GM23338 (cell line): ENCODE data around the gene CSGALNACT2. TPM values are rescaled to one million over a fixed set of nuclear protein-coding genes. Genes with fewer than 3 reads are reported as not detected.

Experiments used
- ATAC-seq: fragments of 200-7000 bp; cut with Tn5 transposase; 3 replicates; pipeline ENCODE4 v1.9.1; 2020
- DNase-seq: peaks from one replicate; pipeline ENCODE4 v3.0.0-alpha.2; 2015; ENCODE audit warnings: low spot score
- H2AFZ ChIP-seq: fragments of 200-600 bp; sonication (generic); 2 replicates; pipeline ENCODE4 v1.8.0; 2016; ENCODE audit warnings: antibody characterized with exemption, mild to moderate bottlenecking, moderate library complexity
- H3F3A ChIP-seq: fragments of 200-600 bp; sonication (generic); replicated peaks from 2 replicates; pipeline ENCODE4 v1.8.0; 2017; ENCODE audit warnings: antibody characterized with exemption, mixed run types, low read depth
- H3K27ac ChIP-seq: fragments of 200-600 bp; sonication (generic); 2 replicates; pipeline ENCODE4 v1.6.1; 2016; ENCODE audit warnings: low read depth
- H3K27me3 ChIP-seq: fragments of 200-600 bp; sonication (generic); 2 replicates; pipeline ENCODE4 v1.8.0; 2016; ENCODE audit warnings: mild to moderate bottlenecking, mixed run types, moderate library complexity; ENCODE audit not compliant: insufficient read depth
- H3K36me3 ChIP-seq: fragments of 200-600 bp; sonication (generic); 2 replicates; pipeline ENCODE4 v1.8.0; 2016; ENCODE audit warnings: mild to moderate bottlenecking; ENCODE audit not compliant: insufficient read depth
- H3K4me1 ChIP-seq: fragments of 200-600 bp; sonication (generic); 2 replicates; pipeline ENCODE4 v1.8.0; 2016; ENCODE audit warnings: mild to moderate bottlenecking, moderate library complexity; ENCODE audit not compliant: insufficient read depth
- H3K4me2 ChIP-seq: fragments of 200-600 bp; sonication (generic); 2 replicates; pipeline ENCODE4 v1.7.1; 2017; ENCODE audit warnings: mixed run types
- H3K4me3 ChIP-seq: fragments of 200-600 bp; sonication (generic); 2 replicates; pipeline ENCODE4 v1.6.1; 2016; ENCODE audit warnings: mixed run types
- H3K79me2 ChIP-seq: fragments of 200-600 bp; sonication (generic); replicated peaks from 2 replicates; pipeline ENCODE4 v1.8.0; 2017; ENCODE audit warnings: mild to moderate bottlenecking; ENCODE audit not compliant: insufficient read depth
- H3K9me2 ChIP-seq: fragments of 200-600 bp; sonication (generic); 2 replicates; pipeline ENCODE4 v1.8.0; 2017; ENCODE audit not compliant: insufficient read depth
- H4K20me1 ChIP-seq: fragments of 200-600 bp; sonication (generic); replicated peaks from 2 replicates; pipeline ENCODE4 v1.8.0; 2017; ENCODE audit warnings: mild to moderate bottlenecking; ENCODE audit not compliant: insufficient read depth
- H3K27ac Mint-ChIP-seq: 2 replicates; pipeline ENCODE4 v1.8.0; 2020; ENCODE audit warnings: inconsistent platforms, mild to moderate bottlenecking, moderate library complexity, mixed read lengths
- H3K27me3 Mint-ChIP-seq: 3 replicates; pipeline ENCODE4 v1.8.0; 2022; ENCODE audit warnings: low read depth, mild to moderate bottlenecking, moderate library complexity, mixed read lengths, inconsistent platforms; ENCODE audit not compliant: insufficient read depth, poor library complexity
- H3K36me3 Mint-ChIP-seq: 3 replicates; pipeline ENCODE4 v1.8.0; 2021; ENCODE audit warnings: low read depth, mild to moderate bottlenecking, inconsistent platforms, moderate library complexity, mixed read lengths
- H3K4me1 Mint-ChIP-seq: 3 replicates; pipeline ENCODE4 v1.8.0; 2020; ENCODE audit warnings: mild to moderate bottlenecking, inconsistent platforms, mixed read lengths
- H3K4me3 Mint-ChIP-seq: 3 replicates; pipeline ENCODE4 v1.8.0; 2021; ENCODE audit warnings: moderate library complexity, mild to moderate bottlenecking, inconsistent platforms, mixed read lengths
- H3K9me3 Mint-ChIP-seq: 3 replicates; pipeline ENCODE4 v1.8.0; 2020; ENCODE audit warnings: moderate library complexity, mild to moderate bottlenecking, inconsistent platforms, mixed read lengths
- CREB1 ChIP-seq: fragments of 250-450 bp; sonication (Bioruptor Pico); IDR thresholded peaks from 2 replicates; pipeline ENCODE4 v1.5.0; 2020; ENCODE audit warnings: low read depth, mild to moderate bottlenecking, moderate library complexity
- CTCF ChIP-seq, 2 experiments: fragments of 200-600 bp in 1 of 2; sonication (generic) in 1 of 2; conservative IDR thresholded peaks; 2 replicates each; pipeline versions ENCODE4 v1.5.1 to v1.6.1; 2016 to 2017; ENCODE audit warnings: antibody characterized with exemption in 2 of 2, low read depth in 2 of 2, mild to moderate bottlenecking in 2 of 2, moderate library complexity in 1 of 2
- EZH2 ChIP-seq: fragments of 200-600 bp; sonication (generic); IDR thresholded peaks from one replicate; pipeline ENCODE4 v1.8.0; 2017; ENCODE audit warnings: antibody characterized with exemption, mild to moderate bottlenecking, low read depth; ENCODE audit not compliant: unreplicated experiment
- EZH2phosphoT487 ChIP-seq: fragments of 200-600 bp; sonication (generic); IDR thresholded peaks from one replicate; pipeline ENCODE4 v1.8.1; 2018; ENCODE audit warnings: antibody characterized with exemption; ENCODE audit not compliant: unreplicated experiment
- JUNB ChIP-seq: IDR thresholded peaks from one replicate; pipeline ENCODE4 v1.6.1; 2016; ENCODE audit warnings: antibody characterized with exemption; ENCODE audit not compliant: unreplicated experiment
- NANOG ChIP-seq: IDR thresholded peaks from 2 replicates; pipeline ENCODE4 v1.6.1; 2016; ENCODE audit warnings: antibody characterized with exemption, borderline replicate concordance
- POLR2AphosphoS5 ChIP-seq: IDR thresholded peaks from 2 replicates; pipeline ENCODE4 v1.6.1; 2016; ENCODE audit warnings: antibody characterized with exemption, low read depth
- REST ChIP-seq: IDR thresholded peaks from one replicate; pipeline ENCODE4 v1.6.1; 2018; ENCODE audit warnings: antibody characterized with exemption; ENCODE audit not compliant: unreplicated experiment
- STAT1 ChIP-seq: IDR thresholded peaks from one replicate; pipeline ENCODE4 v1.6.1; 2016; ENCODE audit warnings: antibody characterized with exemption; ENCODE audit not compliant: unreplicated experiment
- ZNF114 ChIP-seq: fragments of 250-450 bp; sonication (Bioruptor Pico); IDR thresholded peaks from 2 replicates; pipeline ENCODE4 v1.5.0; 2020; ENCODE audit warnings: mild to moderate bottlenecking, moderate library complexity
- ZNF331 ChIP-seq: fragments of 250-450 bp; sonication (Bioruptor Pico); IDR thresholded peaks from 2 replicates; pipeline ENCODE4 v1.5.0; 2020; ENCODE audit warnings: low read depth, mild to moderate bottlenecking, moderate library complexity
- polyA plus RNA-seq: library from polyadenylated mRNA; unstranded; fragments of >200 nt; fragmentation: Nextera tagmentation; extraction: Ambion mirVana; gene quantifications from 2 replicates; pipeline ENCODE4 v1.2.1, GENCODE V29; 2016
- total RNA-seq: library from RNA; depleted of rRNA; stranded (reverse); fragments of >200 nt; shearing (Covaris generic); gene quantifications from 2 replicates; pipeline ENCODE4 v1.2.3, GENCODE V29; 2014
- TF ChIP-seq, protein P1 (sequence below): fragments of 250-450 bp; sonication (Bioruptor Pico); IDR thresholded peaks from 2 replicates; pipeline ENCODE4 v1.5.0; 2020; ENCODE audit warnings: mild to moderate bottlenecking, moderate library complexity
- TF ChIP-seq, protein P2 (sequence below): IDR thresholded peaks from 2 replicates; pipeline ENCODE4 v1.6.1; 2016; ENCODE audit warnings: antibody characterized with exemption

CSGALNACT2 gene
- total and polyA plus RNA-seq, 2 experiments from 2014 or later = 3.0 to 4.6 TPM

DNA sequence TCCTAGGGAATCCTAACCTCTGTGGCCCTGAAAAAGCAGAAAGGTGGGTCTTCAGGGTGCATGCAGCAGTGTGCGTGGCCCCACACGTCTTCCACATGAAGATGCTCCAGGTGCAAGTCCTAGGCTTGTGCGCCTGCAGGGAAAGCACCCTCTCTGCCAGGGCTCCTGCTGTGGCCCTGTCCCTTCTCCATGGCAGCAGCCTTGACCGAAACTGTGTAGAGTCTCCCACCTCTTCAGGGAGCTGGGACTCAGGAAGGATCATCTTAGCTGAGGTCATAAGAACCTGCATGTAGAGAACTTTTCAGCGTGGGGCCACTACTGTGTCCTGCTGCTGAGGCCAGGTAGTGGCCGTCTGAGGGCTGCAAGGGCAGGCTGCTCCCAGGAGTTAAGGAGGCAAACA, 6.3 kb upstream of the CSGALNACT2 start:
- H3K79me2 ChIP-seq = no peaks in the 10 kb centered on the region
- no peak overlapping the region for H2AFZ ChIP-seq
- H4K20me1 ChIP-seq = no peaks in the 10 kb centered on the region; the same call in 1 of the 2 replicates
- Mint-ChIP-seq H3K4me3 (no peak overlapping the region), H3K27me3 (peaks cover 4% of the 10 kb centered on the region), H3K36me3 (no peaks in the 10 kb centered on the region), H3K27ac (no peak overlapping the region), H3K4me1 (no peaks in the 10 kb centered on the region; the same call in 1 of the 3 replicates), H3K9me3 (no peaks in the 10 kb centered on the region)
- DNase-seq (no peak), ATAC-seq (no peak)
- no peak overlapping the region for H3K4me2 ChIP-seq
- 0 out of 2 replicates have a peak, but pooled peaks cover under 1% of the 10 kb centered on the region for H3K4me1 ChIP-seq
- no peak overlapping the region for H3K27ac ChIP-seq
- TF ChIP-seq EZH2phosphoT487 = no peak
- no peak for TF ChIP-seq REST
- TF ChIP-seq STAT1 = no peak
- TF ChIP-seq CTCF (conservative IDR thresholded peaks at IDR 0.05; ENCODE audit: low read depth in 2 of 2) = no peak
- no peak for TF ChIP-seq CREB1 (CRISPR knock-in tag)
- no peak for TF ChIP-seq NANOG
- no peak for TF ChIP-seq EZH2
- no peak for TF ChIP-seq ZNF114 (CRISPR knock-in tag)
- no peak for TF ChIP-seq ZNF331 (CRISPR knock-in tag)
- TF ChIP-seq JUNB = no peak
- no peak for TF ChIP-seq POLR2AphosphoS5
- TF ChIP-seq, protein P1, sequence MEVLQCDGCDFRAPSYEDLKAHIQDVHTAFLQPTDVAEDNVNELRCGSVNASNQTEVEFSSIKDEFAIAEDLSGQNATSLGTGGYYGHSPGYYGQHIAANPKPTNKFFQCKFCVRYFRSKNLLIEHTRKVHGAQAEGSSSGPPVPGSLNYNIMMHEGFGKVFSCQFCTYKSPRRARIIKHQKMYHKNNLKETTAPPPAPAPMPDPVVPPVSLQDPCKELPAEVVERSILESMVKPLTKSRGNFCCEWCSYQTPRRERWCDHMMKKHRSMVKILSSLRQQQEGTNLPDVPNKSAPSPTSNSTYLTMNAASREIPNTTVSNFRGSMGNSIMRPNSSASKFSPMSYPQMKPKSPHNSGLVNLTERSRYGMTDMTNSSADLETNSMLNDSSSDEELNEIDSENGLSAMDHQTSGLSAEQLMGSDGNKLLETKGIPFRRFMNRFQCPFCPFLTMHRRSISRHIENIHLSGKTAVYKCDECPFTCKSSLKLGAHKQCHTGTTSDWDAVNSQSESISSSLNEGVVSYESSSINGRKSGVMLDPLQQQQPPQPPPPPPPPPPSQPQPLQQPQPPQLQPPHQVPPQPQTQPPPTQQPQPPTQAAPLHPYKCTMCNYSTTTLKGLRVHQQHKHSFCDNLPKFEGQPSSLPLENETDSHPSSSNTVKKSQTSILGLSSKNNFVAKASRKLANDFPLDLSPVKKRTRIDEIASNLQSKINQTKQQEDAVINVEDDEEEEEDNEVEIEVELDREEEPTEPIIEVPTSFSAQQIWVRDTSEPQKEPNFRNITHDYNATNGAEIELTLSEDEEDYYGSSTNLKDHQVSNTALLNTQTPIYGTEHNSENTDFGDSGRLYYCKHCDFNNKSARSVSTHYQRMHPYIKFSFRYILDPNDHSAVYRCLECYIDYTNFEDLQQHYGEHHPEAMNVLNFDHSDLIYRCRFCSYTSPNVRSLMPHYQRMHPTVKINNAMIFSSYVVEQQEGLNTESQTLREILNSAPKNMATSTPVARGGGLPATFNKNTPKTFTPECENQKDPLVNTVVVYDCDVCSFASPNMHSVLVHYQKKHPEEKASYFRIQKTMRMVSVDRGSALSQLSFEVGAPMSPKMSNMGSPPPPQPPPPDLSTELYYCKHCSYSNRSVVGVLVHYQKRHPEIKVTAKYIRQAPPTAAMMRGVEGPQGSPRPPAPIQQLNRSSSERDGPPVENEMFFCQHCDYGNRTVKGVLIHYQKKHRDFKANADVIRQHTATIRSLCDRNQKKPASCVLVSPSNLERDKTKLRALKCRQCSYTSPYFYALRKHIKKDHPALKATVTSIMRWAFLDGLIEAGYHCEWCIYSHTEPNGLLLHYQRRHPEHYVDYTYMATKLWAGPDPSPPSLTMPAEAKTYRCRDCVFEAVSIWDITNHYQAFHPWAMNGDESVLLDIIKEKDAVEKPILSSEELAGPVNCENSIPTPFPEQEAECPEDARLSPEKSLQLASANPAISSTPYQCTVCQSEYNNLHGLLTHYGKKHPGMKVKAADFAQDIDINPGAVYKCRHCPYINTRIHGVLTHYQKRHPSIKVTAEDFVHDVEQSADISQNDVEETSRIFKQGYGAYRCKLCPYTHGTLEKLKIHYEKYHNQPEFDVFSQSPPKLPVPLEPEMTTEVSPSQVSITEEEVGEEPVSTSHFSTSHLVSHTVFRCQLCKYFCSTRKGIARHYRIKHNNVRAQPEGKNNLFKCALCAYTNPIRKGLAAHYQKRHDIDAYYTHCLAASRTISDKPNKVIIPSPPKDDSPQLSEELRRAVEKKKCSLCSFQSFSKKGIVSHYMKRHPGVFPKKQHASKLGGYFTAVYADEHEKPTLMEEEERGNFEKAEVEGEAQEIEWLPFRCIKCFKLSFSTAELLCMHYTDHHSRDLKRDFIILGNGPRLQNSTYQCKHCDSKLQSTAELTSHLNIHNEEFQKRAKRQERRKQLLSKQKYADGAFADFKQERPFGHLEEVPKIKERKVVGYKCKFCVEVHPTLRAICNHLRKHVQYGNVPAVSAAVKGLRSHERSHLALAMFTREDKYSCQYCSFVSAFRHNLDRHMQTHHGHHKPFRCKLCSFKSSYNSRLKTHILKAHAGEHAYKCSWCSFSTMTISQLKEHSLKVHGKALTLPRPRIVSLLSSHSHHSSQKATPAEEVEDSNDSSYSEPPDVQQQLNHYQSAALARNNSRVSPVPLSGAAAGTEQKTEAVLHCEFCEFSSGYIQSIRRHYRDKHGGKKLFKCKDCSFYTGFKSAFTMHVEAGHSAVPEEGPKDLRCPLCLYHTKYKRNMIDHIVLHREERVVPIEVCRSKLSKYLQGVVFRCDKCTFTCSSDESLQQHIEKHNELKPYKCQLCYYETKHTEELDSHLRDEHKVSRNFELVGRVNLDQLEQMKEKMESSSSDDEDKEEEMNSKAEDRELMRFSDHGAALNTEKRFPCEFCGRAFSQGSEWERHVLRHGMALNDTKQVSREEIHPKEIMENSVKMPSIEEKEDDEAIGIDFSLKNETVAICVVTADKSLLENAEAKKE (CRISPR knock-in tag) = no peak
- TF ChIP-seq, protein P2, sequence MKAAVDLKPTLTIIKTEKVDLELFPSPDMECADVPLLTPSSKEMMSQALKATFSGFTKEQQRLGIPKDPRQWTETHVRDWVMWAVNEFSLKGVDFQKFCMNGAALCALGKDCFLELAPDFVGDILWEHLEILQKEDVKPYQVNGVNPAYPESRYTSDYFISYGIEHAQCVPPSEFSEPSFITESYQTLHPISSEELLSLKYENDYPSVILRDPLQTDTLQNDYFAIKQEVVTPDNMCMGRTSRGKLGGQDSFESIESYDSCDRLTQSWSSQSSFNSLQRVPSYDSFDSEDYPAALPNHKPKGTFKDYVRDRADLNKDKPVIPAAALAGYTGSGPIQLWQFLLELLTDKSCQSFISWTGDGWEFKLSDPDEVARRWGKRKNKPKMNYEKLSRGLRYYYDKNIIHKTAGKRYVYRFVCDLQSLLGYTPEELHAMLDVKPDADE = no peak
- H3F3A ChIP-seq = no peaks in the 10 kb centered on the region
- peaks cover 6% of the 10 kb centered on the region for H3K27me3 ChIP-seq
- H3K4me3 ChIP-seq = no peak overlapping the region
- no peaks in the 10 kb centered on the region; the same call in 1 of the 2 replicates for H3K36me3 ChIP-seq
- H3K9me2 ChIP-seq = no peaks in the 10 kb centered on the region
